H1 (cell line): ENCODE data around the gene FANCD2. TPM values are rescaled to one million over a fixed set of nuclear protein-coding genes. Genes with fewer than 3 reads are reported as not detected.
A peak's percentile ranks its signal among the peaks of the same experiment; 100 is the strongest.

Source experiments
- CTCF ChIA-PET: fragments of 300-600 bp; sonication (Branson Sonifier 250); formaldehyde crosslinking; loops from one replicate; lab custom pipeline; 2021; ENCODE audit not compliant: partially characterized antibody; lab: Charles Lee
- POLR2A ChIA-PET: fragments of 300-600 bp; sonication (Branson Sonifier 250); formaldehyde crosslinking; loops from one replicate; lab custom pipeline; 2021; ENCODE audit warnings: inconsistent platforms; ENCODE audit not compliant: partially characterized antibody; lab: Charles Lee
- DNase-seq, 2 experiments: peaks; one replicate each; pipeline versions ENCODE4 v3.0.0 to v3.0.0-alpha.2; 2010 to 2022; ENCODE audit warnings: low spot score in 2 of 2, low read depth in 1 of 2, mixed read lengths in 1 of 2
- FAIRE-seq: peaks from 2 replicates; lab custom pipeline; 2011; peaks lifted over from hg19 to GRCh38; lab: Jason Lieb, UNC
- H2AFZ ChIP-seq: 2 replicates; pipeline ENCODE4 v1.8.1; 2012; ENCODE audit warnings: low read length, inconsistent platforms
- H2AK5ac ChIP-seq: 2 replicates; pipeline ENCODE4 v1.6.1; 2013; ENCODE audit warnings: low read depth, low read length
- H2BK120ac ChIP-seq: replicated peaks from 2 replicates; pipeline ENCODE3; 2013; ENCODE audit warnings: low read depth, low read length, inconsistent platforms
- H2BK12ac ChIP-seq: 2 replicates; pipeline ENCODE4 v1.6.1; 2013; ENCODE audit warnings: low read depth, low read length
- H2BK15ac ChIP-seq: 2 replicates; pipeline ENCODE4 v1.6.1; 2013; ENCODE audit warnings: low read length
- H2BK20ac ChIP-seq: 2 replicates; pipeline ENCODE4 v1.6.1; 2013; ENCODE audit warnings: low read length
- H2BK5ac ChIP-seq: 2 replicates; pipeline ENCODE4 v1.6.1; 2013; ENCODE audit warnings: low read depth, low read length
- H3K14ac ChIP-seq: 2 replicates; pipeline ENCODE4 v1.6.1; 2013; ENCODE audit warnings: inconsistent platforms; ENCODE audit not compliant: insufficient read length
- H3K18ac ChIP-seq: 2 replicates; pipeline ENCODE4 v1.6.1; 2013; ENCODE audit warnings: low read length; ENCODE audit errors: extremely low read depth
- H3K23ac ChIP-seq: 2 replicates; pipeline ENCODE4 v1.6.1; 2013; ENCODE audit warnings: inconsistent platforms; ENCODE audit not compliant: insufficient read length
- H3K23me2 ChIP-seq: 2 replicates; pipeline ENCODE4 v1.6.1; 2013; ENCODE audit warnings: low read depth, low read length
- H3K27ac ChIP-seq: 2 replicates; pipeline ENCODE4 v1.6.1; 2011; ENCODE audit warnings: low read depth, low read length, inconsistent platforms
- H3K27me3 ChIP-seq, 4 experiments: replicated peaks in 1 of 4; 1 replicate in 1 of 4; 2 replicates in 3 of 4; pipeline versions ENCODE4 v1.6.1 to v1.8.1; 2011 to 2013; ENCODE audit warnings: low read length in 3 of 4, mild to moderate bottlenecking in 3 of 4, inconsistent platforms in 2 of 4, mixed read lengths in 2 of 4, moderate library complexity in 1 of 4; ENCODE audit not compliant: control insufficient read depth in 3 of 4, insufficient read depth in 3 of 4; ENCODE audit errors: extremely low read depth in 1 of 4
- H3K36me3 ChIP-seq, 4 experiments: 2 replicates each; pipeline versions ENCODE4 v1.6.1 to v1.8.1; 2011 to 2013; ENCODE audit warnings: mild to moderate bottlenecking in 4 of 4, low read length in 3 of 4, moderate library complexity in 2 of 4, control low read depth in 1 of 4, inconsistent platforms in 1 of 4; ENCODE audit not compliant: insufficient read depth in 4 of 4, control insufficient read depth in 2 of 4
- H3K4ac ChIP-seq: replicated peaks from 2 replicates; pipeline ENCODE3; 2013; ENCODE audit warnings: low read length, low read depth, mixed read lengths, inconsistent platforms; ENCODE audit not compliant: insufficient read length
- H3K4me1 ChIP-seq, 4 experiments: replicated peaks in 1 of 4; 1 replicate in 1 of 4; 2 replicates in 3 of 4; pipeline versions ENCODE4 v1.6.1 to v1.8.1; 2011 to 2013; ENCODE audit warnings: low read length in 3 of 4, inconsistent platforms in 2 of 4, mixed read lengths in 1 of 4; ENCODE audit not compliant: insufficient read depth in 4 of 4, control insufficient read depth in 3 of 4
- H3K4me2 ChIP-seq, 2 experiments: 2 replicates each; pipeline versions ENCODE4 v1.6.1 to v1.8.1; 2011 to 2013; ENCODE audit warnings: low read depth in 2 of 2, low read length in 2 of 2, control low read depth in 1 of 2, inconsistent platforms in 1 of 2, mild to moderate bottlenecking in 1 of 2; ENCODE audit not compliant: insufficient read depth in 1 of 2
- H3K4me3 ChIP-seq, 4 experiments: fragments of 200-600, 300-600 bp in 1 of 4; sonication (generic), shearing (Covaris generic), sonication (Bioruptor Twin) in 1 of 4; 2 replicates each; pipeline versions ENCODE4 v1.5.1 to v1.8.1; 2011 to 2016; ENCODE audit warnings: low read length in 4 of 4, low read depth in 3 of 4, control low read depth in 2 of 4, inconsistent platforms in 2 of 4, mild to moderate bottlenecking in 2 of 4, mixed read lengths in 1 of 4, moderate library complexity in 1 of 4; ENCODE audit not compliant: insufficient read depth in 2 of 4; ENCODE audit errors: extremely low read depth in 1 of 4
- H3K56ac ChIP-seq: replicated peaks from 2 replicates; pipeline ENCODE3; 2013; ENCODE audit warnings: low read depth, mild to moderate bottlenecking, mixed read lengths, low read length, inconsistent platforms; ENCODE audit not compliant: insufficient read length
- H3K79me1 ChIP-seq: 2 replicates; pipeline ENCODE4 v1.6.1; 2013; ENCODE audit warnings: low read depth, low read length, control low read depth
- H3K79me2 ChIP-seq, 2 experiments: 2 replicates each; pipeline versions ENCODE4 v1.6.1 to v1.8.1; 2012 to 2013; ENCODE audit warnings: low read length in 2 of 2, mild to moderate bottlenecking in 2 of 2, inconsistent platforms in 1 of 2; ENCODE audit not compliant: insufficient read depth in 2 of 2, control insufficient read depth in 1 of 2
- H3K9ac ChIP-seq, 4 experiments: replicated peaks in 1 of 4; 1 replicate in 1 of 4; 2 replicates in 3 of 4; pipeline versions ENCODE4 v1.6.1 to v1.8.1; 2011 to 2013; ENCODE audit warnings: low read depth in 3 of 4, low read length in 3 of 4, control low read depth in 2 of 4, mild to moderate bottlenecking in 2 of 4, moderate library complexity in 2 of 4, inconsistent platforms in 1 of 4; ENCODE audit errors: extremely low read depth in 1 of 4
- H3K9me3 ChIP-seq, 2 experiments: 2 replicates each; pipeline versions ENCODE4 v1.6.1 to v1.8.1; 2012 to 2013; ENCODE audit warnings: mild to moderate bottlenecking in 2 of 2, moderate library complexity in 2 of 2, control low read depth in 1 of 2, inconsistent platforms in 1 of 2, low read depth in 1 of 2, low read length in 1 of 2, mixed read lengths in 1 of 2; ENCODE audit not compliant: insufficient read depth in 2 of 2
- H4K20me1 ChIP-seq, 2 experiments: replicated peaks in 1 of 2; 2 replicates each; pipeline versions ENCODE3 to v1.8.1; 2011 to 2013; ENCODE audit warnings: inconsistent platforms in 2 of 2, low read length in 2 of 2, mild to moderate bottlenecking in 1 of 2; ENCODE audit not compliant: insufficient read depth in 2 of 2, control insufficient read depth in 1 of 2
- H4K5ac ChIP-seq: 2 replicates; pipeline ENCODE4 v1.6.1; 2013; ENCODE audit warnings: low read length, low read depth, mixed read lengths, inconsistent platforms; ENCODE audit not compliant: insufficient read length
- H4K8ac ChIP-seq: 2 replicates; pipeline ENCODE4 v1.8.0; 2013; ENCODE audit warnings: mild to moderate bottlenecking, moderate library complexity, low read length, inconsistent platforms; ENCODE audit not compliant: insufficient read depth; ENCODE audit errors: extremely low read depth
- H4K91ac ChIP-seq: replicated peaks from 2 replicates; pipeline ENCODE3; 2013; ENCODE audit warnings: low read length, mixed read lengths, inconsistent platforms; ENCODE audit not compliant: insufficient read length
- CREB1 ChIP-seq: IDR thresholded peaks from 2 replicates; pipeline ENCODE4 v1.6.1; 2012; ENCODE audit warnings: inconsistent platforms
- KDM4A ChIP-seq: IDR thresholded peaks from one replicate; pipeline ENCODE4 v1.7.1; 2012; ENCODE audit warnings: low read depth, mild to moderate bottlenecking, moderate library complexity, low read length, inconsistent platforms; ENCODE audit not compliant: severe bottlenecking
- RXRA ChIP-seq: IDR thresholded peaks from 2 replicates; pipeline ENCODE4 v1.6.1; 2011; ENCODE audit warnings: low read depth, mild to moderate bottlenecking, low read length, moderate library complexity; ENCODE audit not compliant: insufficient read depth
- SP4 ChIP-seq: IDR thresholded peaks from 2 replicates; pipeline ENCODE4 v1.6.1; 2012; ENCODE audit warnings: low read length, inconsistent platforms
- TAF1 ChIP-seq: IDR thresholded peaks from 2 replicates; pipeline ENCODE4 v1.6.1; 2011; ENCODE audit warnings: mild to moderate bottlenecking, low read depth, low read length
- WGBS, 2 experiments: shearing (Covaris generic) in 1 of 2; methylation state at CpG; one replicate each; pipeline versions ENCODE4 v1.1.6 to v1.1.7; 2013 to 2015; ENCODE audit warnings: low lambda C conversion rate in 2 of 2, mixed read lengths in 2 of 2, inconsistent platforms in 1 of 2, low coverage in 1 of 2, missing lambda C conversion rate in 1 of 2; ENCODE audit not compliant: insufficient replicate concordance in 2 of 2, insufficient coverage in 1 of 2, insufficient read length in 1 of 2; ENCODE audit errors: extremely low coverage in 1 of 2, missing lambda C conversion rate in 1 of 2; 5-methylcytosine and 5-hydroxymethylcytosine counted together
- polyA plus RNA-seq, 7 experiments: library from polyadenylated mRNA; depleted of rRNA in 3 of 7; stranded (reverse) in 5 of 7; unstranded in 2 of 7; fragments of >200 nt in 5 of 7; fragments of 200-250 nt in 2 of 7; gene quantifications; 1 replicate in 5 of 7; 2 replicates in 1 of 7; 4 replicates in 1 of 7; pipeline versions ENCODE4 v1.2.1 to v1.2.3, GENCODE V29; 2011 to 2013; ENCODE audit warnings: missing spikeins in 2 of 7, mixed read lengths in 2 of 7
- total RNA-seq: library from RNA; stranded (reverse); fragmentation: NEBNext Ultra II Directional; extraction: Animal tissue kit (Norgen Biotek cat#: 25700); gene quantifications from 2 replicates; pipeline ENCODE4 v1.2.1, GENCODE V29; 2021

Gene FANCD2
- total and polyA plus RNA-seq, 2 of the 8 experiments (the other 6 are each of a cell fraction or from before 2014, with no cell fraction given) = 33.1 to 77.8 TPM

DNA sequence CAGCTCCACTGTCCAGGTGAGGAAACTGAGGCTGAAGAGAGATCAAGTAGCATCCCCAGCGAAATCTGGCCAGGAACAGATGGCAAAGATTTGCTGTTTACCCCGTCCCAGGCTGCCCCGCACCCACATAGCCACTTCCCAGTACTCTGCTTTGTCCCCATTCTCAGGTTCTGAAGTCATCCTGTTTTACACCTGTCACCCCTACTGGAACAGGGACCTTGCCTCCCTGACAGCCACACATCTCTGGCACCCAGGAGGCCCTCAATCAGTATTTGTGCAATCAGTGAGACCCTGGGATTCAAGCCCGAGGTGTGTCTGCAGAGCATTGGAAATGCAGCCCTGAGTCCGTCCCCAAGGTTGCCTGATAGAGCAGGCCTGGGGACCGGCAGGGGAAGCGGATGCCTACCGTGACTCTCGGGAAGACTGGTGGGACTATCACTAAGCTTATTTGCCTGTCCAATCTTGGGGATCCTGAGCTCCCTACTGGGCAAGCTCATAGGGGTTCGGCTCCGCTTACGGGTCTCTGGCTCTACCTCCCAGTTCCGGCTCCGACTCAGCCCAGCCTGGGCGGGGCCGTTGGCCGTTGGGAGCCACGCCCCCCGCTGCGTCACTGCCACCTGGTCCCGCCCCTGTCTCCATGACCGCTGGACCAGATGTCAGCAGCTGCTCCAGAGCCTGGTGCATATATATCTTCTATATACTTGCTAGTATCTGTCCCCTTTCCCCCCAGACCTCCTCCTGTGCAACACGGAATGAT, 17.5 kb upstream of the FANCD2 start:
- no peak overlapping the region for H3K23ac ChIP-seq
- H3K56ac ChIP-seq = no peak overlapping the region
- H3K4me2 ChIP-seq = peak overlapping the region; percentile 62 to 71
- no peak overlapping the region for H2BK15ac ChIP-seq
- no peak overlapping the region for H2BK12ac ChIP-seq
- H3K23me2 ChIP-seq = peaks cover 9% of the 10 kb centered on the region
- H3K4me3 ChIP-seq = peak overlapping the region; percentile 30 to 62 (median 52)
- TF ChIP-seq SP4 (0 out of 2 replicates have a peak, but pooled peaks have one; percentile 54), RXRA (no peak), TAF1 (0 out of 2 replicates have a peak, but pooled peaks have one; percentile 21), CREB1 (peak; percentile 74), KDM4A (peak; percentile 32)
- WGBS, 2 experiments = 15% methylated on average over 17 of the region's 23 CpGs; no CpG with 5 or more reads in 1 of the 2 experiments
- H3K27ac ChIP-seq = no peak overlapping the region
- no peak overlapping the region for H3K4ac ChIP-seq
- CTCF ChIA-PET = no interaction called here
- no peaks in the 10 kb centered on the region for H3K9me3 ChIP-seq
- DNase-seq = peak in 1 of 2 experiments; percentile 97
- no peak overlapping the region for H2BK120ac ChIP-seq
- POLR2A ChIA-PET = interaction anchor here (0.6 to 5.0 kb wide), 7 partner anchors 16 to 437 kb away, joined by 3 to 35 read pairs (median 3); partner anchors contain the start of genes EMC3 and PRRT3
- no peak overlapping the region for H2BK5ac ChIP-seq
- no peak overlapping the region for H3K14ac ChIP-seq
- H3K79me2 ChIP-seq = no peaks in the 10 kb centered on the region
- H3K9ac ChIP-seq = peak overlapping the region in 3 of 4 experiments; percentile 35 to 48 (median 42); a peak in 4 of 7 replicates
- no peaks in the 10 kb centered on the region for H3K27me3 ChIP-seq
- no peak for FAIRE-seq
- H3K4me1 ChIP-seq = peaks cover 0 to 5% (median 3%) of the 10 kb centered on the region in 4 experiments; a peak in 4 of 7 replicates
- H3K79me1 ChIP-seq = no peaks in the 10 kb centered on the region; the same call in 1 of the 2 replicates
- no peak overlapping the region for H2BK20ac ChIP-seq
- H2AK5ac ChIP-seq = no peak overlapping the region
- H3K18ac ChIP-seq = no peak overlapping the region
- peaks cover 19 to 27% of the 10 kb centered on the region in 2 experiments for H4K20me1 ChIP-seq
- 0 out of 8 replicates have a peak, but pooled peaks cover 0 to 2% (median 0%) of the 10 kb centered on the region in 4 experiments for H3K36me3 ChIP-seq
- no peak overlapping the region for H4K8ac ChIP-seq
- H2AFZ ChIP-seq = no peak overlapping the region
- no peak overlapping the region for H4K91ac ChIP-seq
- H4K5ac ChIP-seq = no peak overlapping the region
